ENCODE results near the gene ZSCAN16. TPM values are rescaled to one million over a fixed set of nuclear protein-coding genes. Genes with fewer than 3 reads are reported as not detected.

The ZSCAN16 gene
- total RNA-seq, 1 experiment from 2014 or later, result 5.3 TPM

- Histone ChIP-seq H3K27me3 (ENCODE audit: control insufficient read depth, insufficient read depth, low read length) (no peaks in the 10 kb centered on the region), H3K4me1 (ENCODE audit: control insufficient read depth, insufficient read depth, low read length) (peaks cover 29% of the 10 kb centered on the region), H3K4me3 (ENCODE audit: low read depth in 2 of 2, low read length in 2 of 2) (peak overlapping the region; percentile 79 to 81; a peak in 3 of 4 replicates), H3K27ac (ENCODE audit: low read length) (peak overlapping the region; percentile 100), H3K9me3 (ENCODE audit: control insufficient read depth, insufficient read depth, low read depth, low read length) (no peaks in the 10 kb centered on the region), H3K36me3 (ENCODE audit: control insufficient read depth, insufficient read depth, low read length) (no peaks in the 10 kb centered on the region; the same call in none of the 2 replicates)
- ChIA-PET CTCF (no interaction called here), POLR2A (no interaction called here)
- DNase-seq (ENCODE audit: low read depth, low spot score), result no peak
- no TSS peak for BruUV-seq (replicated peaks)
- TF ChIP-seq TCF7L2 (IDR thresholded peaks at IDR 0.05; ENCODE audit: low read depth, low read length) (no peak), POLR2AphosphoS5 (IDR thresholded peaks at IDR 0.05; ENCODE audit: low read depth, low read length) (no peak), REST (IDR thresholded peaks at IDR 0.05; ENCODE audit: insufficient read depth in 1 of 2, low read depth in 2 of 2, low read length in 1 of 2) (no peak), CTCF (IDR thresholded peaks at IDR 0.05) (no peak), SIN3A (IDR thresholded peaks at IDR 0.05; ENCODE audit: borderline replicate concordance, insufficient read depth, low read depth, low read length) (no peak)
- ATAC-seq, result no peak
- in situ Hi-C loops (cut with HindIII; ENCODE audit: low pct_unique_long_range_greater_than_20kb, low sequenced_read_pairs) (no loop called here), intact Hi-C loops (cut with micrococcal nuclease; ENCODE audit: unreplicated experiment) (loop anchor here (5.0 kb wide), 1 partner anchor 217 kb away; no protein-coding TSS in a partner anchor)
These were observed 11.0 kb downstream of the ZSCAN16 start for GRCh38 chr6:28135393-28135792.

GRCh38 chr6:28136585-28137504, 12.4 kb downstream of the ZSCAN16 start:
- intact Hi-C loops (cut with micrococcal nuclease; ENCODE audit: unreplicated experiment), result loop anchor here (5.0 kb wide), 1 partner anchor 215 kb away; no protein-coding TSS in a partner anchor
- BruUV-seq (replicated peaks), result no TSS peak
- ATAC-seq (peak; percentile 86), DNase-seq (ENCODE audit: low read depth, low spot score) (peak; percentile 65)
- peak overlapping the region; percentile 79 to 81 for H3K4me3 ChIP-seq (ENCODE audit: low read depth in 2 of 2, low read length in 2 of 2)
- peaks cover 36% of the 10 kb centered on the region for H3K4me1 ChIP-seq (ENCODE audit: control insufficient read depth, insufficient read depth, low read length)
- H3K27me3 ChIP-seq (ENCODE audit: control insufficient read depth, insufficient read depth, low read length), result no peaks in the 10 kb centered on the region
- H3K9me3 ChIP-seq (ENCODE audit: control insufficient read depth, insufficient read depth, low read depth, low read length), result no peaks in the 10 kb centered on the region
- in situ Hi-C loops (cut with HindIII; ENCODE audit: low pct_unique_long_range_greater_than_20kb, low sequenced_read_pairs), result no loop called here
- TF ChIP-seq POLR2AphosphoS5 (IDR thresholded peaks at IDR 0.05; ENCODE audit: low read depth, low read length) (peak; percentile 82), CTCF (IDR thresholded peaks at IDR 0.05) (no peak), SIN3A (IDR thresholded peaks at IDR 0.05; ENCODE audit: borderline replicate concordance, insufficient read depth, low read depth, low read length) (peak; percentile 77; the same call in 1 of the 2 replicates), TCF7L2 (IDR thresholded peaks at IDR 0.05; ENCODE audit: low read depth, low read length) (peak; percentile 70), REST (IDR thresholded peaks at IDR 0.05; ENCODE audit: insufficient read depth in 1 of 2, low read depth in 2 of 2, low read length in 1 of 2) (peak in 1 of 2 experiments; percentile 26; a peak in 1 of 4 replicates)
- H3K36me3 ChIP-seq (ENCODE audit: control insufficient read depth, insufficient read depth, low read length), result peaks cover under 1% of the 10 kb centered on the region
- peak overlapping the region; percentile 100 for H3K27ac ChIP-seq (ENCODE audit: low read length)
- CTCF ChIA-PET, result interaction anchor here (0.5 to 0.8 kb wide), 2 partner anchors 219 to 243 kb away, joined by 4 read pairs; no protein-coding TSS in a partner anchor
- POLR2A ChIA-PET, result interaction anchor here (0.6 kb wide), 2 partner anchors 85 to 238 kb away, joined by 3 read pairs; no protein-coding TSS in a partner anchor
